Measurements from ENCODE around the gene PDZK1IP1.

DNA sequence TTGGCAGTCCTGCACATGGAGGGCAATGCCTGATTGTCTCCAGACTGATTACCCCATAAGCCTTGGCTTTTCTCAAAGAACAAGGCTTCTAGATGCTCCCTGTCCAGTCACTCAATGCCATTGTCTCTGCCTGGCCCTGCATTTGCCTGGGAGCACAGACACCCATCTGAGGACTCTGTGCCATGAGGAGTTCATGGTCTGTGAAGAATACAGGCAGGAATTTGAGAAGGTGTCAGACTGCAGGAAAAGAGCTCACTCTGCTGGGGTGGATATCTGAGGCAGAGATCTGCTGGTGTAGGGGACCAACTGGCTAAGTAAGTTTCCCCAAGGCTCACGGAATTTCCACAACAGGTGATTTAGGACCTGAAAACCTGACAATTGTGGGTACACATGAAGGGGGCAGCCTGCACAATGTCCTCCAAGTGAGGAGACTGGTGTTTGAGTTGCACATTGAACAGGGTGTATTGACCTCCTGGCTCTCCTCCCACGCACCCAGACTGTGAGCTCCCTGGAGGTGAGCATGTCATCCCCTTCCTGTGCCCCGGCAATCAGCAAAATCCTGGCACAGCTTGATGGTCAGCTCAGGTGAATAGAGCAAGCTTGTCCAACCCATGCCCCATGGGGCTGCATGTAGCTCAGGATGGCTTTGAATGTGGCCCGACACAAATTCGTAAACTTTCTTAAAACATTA is 51.8 kb downstream of the PDZK1IP1 start:
- TF ChIP-seq, protein P1, sequence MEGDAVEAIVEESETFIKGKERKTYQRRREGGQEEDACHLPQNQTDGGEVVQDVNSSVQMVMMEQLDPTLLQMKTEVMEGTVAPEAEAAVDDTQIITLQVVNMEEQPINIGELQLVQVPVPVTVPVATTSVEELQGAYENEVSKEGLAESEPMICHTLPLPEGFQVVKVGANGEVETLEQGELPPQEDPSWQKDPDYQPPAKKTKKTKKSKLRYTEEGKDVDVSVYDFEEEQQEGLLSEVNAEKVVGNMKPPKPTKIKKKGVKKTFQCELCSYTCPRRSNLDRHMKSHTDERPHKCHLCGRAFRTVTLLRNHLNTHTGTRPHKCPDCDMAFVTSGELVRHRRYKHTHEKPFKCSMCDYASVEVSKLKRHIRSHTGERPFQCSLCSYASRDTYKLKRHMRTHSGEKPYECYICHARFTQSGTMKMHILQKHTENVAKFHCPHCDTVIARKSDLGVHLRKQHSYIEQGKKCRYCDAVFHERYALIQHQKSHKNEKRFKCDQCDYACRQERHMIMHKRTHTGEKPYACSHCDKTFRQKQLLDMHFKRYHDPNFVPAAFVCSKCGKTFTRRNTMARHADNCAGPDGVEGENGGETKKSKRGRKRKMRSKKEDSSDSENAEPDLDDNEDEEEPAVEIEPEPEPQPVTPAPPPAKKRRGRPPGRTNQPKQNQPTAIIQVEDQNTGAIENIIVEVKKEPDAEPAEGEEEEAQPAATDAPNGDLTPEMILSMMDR (IDR thresholded peaks at IDR 0.05), result no peak
- no peak for TF ChIP-seq POLR2AphosphoS5 (IDR thresholded peaks at IDR 0.05)
